DND-41 (cell line): ENCODE measurements around the gene SH3TC1.

Experiments
- EZH2 ChIP-seq: IDR thresholded peaks from 3 replicates; pipeline ENCODE4 v1.6.1; 2012; ENCODE audit warnings: borderline replicate concordance, low read depth, mild to moderate bottlenecking, moderate library complexity, low read length, inconsistent platforms; ENCODE audit not compliant: severe bottlenecking
- TF ChIP-seq, protein P1 (sequence below): IDR thresholded peaks from 2 replicates; pipeline ENCODE4 v1.5.1; 2012; ENCODE audit warnings: borderline replicate concordance, low read length, moderate library complexity, mild to moderate bottlenecking; ENCODE audit not compliant: poor library complexity, severe bottlenecking; ENCODE audit errors: extremely low read depth

GRCh38 chr4:8283161-8283560 is 84.1 kb downstream of the SH3TC1 start:
- TF ChIP-seq, protein P1, sequence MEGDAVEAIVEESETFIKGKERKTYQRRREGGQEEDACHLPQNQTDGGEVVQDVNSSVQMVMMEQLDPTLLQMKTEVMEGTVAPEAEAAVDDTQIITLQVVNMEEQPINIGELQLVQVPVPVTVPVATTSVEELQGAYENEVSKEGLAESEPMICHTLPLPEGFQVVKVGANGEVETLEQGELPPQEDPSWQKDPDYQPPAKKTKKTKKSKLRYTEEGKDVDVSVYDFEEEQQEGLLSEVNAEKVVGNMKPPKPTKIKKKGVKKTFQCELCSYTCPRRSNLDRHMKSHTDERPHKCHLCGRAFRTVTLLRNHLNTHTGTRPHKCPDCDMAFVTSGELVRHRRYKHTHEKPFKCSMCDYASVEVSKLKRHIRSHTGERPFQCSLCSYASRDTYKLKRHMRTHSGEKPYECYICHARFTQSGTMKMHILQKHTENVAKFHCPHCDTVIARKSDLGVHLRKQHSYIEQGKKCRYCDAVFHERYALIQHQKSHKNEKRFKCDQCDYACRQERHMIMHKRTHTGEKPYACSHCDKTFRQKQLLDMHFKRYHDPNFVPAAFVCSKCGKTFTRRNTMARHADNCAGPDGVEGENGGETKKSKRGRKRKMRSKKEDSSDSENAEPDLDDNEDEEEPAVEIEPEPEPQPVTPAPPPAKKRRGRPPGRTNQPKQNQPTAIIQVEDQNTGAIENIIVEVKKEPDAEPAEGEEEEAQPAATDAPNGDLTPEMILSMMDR, result no peak
- no peak for TF ChIP-seq EZH2
